HepG2 (cell line): ENCODE results near the gene SERTAD3. TPM values are rescaled to one million over a fixed set of nuclear protein-coding genes. Genes with fewer than 3 reads are reported as not detected.

ENCODE experiments used
- ATAC-seq: fragments of 200-7000 bp; cut with Tn5 transposase; 3 replicates; pipeline ENCODE4 v1.9.1; 2020; ENCODE audit warnings: mild to moderate bottlenecking, moderate library complexity
- BruUV-seq: library from RNA; stranded (reverse); fragments of 400-500 nt; replicated peaks from 2 replicates; lab custom pipeline; 2021; lab: Mats Ljungman, UMichigan
- CTCF ChIA-PET: fragments of 300-600 bp; formaldehyde crosslinking; extraction: SDS; loops from one replicate; lab custom pipeline; 2021; ENCODE audit warnings: low total read pairs, inconsistent platforms, low intra/inter-chr PET ratio; lab: Yijun Ruan, JAX
- POLR2A ChIA-PET: fragments of 350-600 bp; sonication (Branson Sonifier 250); formaldehyde crosslinking; loops from one replicate; lab custom pipeline; 2020; ENCODE audit warnings: antibody characterized with exemption, inconsistent platforms; lab: Yijun Ruan, JAX
- DNase-seq: peaks from one replicate; pipeline ENCODE4 v3.0.0-alpha.2; 2015; ENCODE audit warnings: low spot score
- FAIRE-seq: peaks from 3 replicates; lab custom pipeline; 2011; peaks lifted over from hg19 to GRCh38; lab: Jason Lieb, UNC
- H2AFZ ChIP-seq: one replicate; pipeline ENCODE4 v1.6.1; 2011; ENCODE audit warnings: low read length, inconsistent platforms
- H3K27ac ChIP-seq: fragments of 300-600 bp; 3 replicates; pipeline ENCODE4 v1.8.0; 2011; ENCODE audit warnings: mixed run types, mild to moderate bottlenecking, mixed read lengths, low read length, inconsistent platforms; ENCODE audit not compliant: insufficient read depth; ENCODE audit errors: extremely low read length
- H3K27me3 ChIP-seq, 2 experiments: fragments of 200-600 bp in 1 of 2; 2 replicates in 1 of 2; 3 replicates in 1 of 2; pipeline versions ENCODE4 v1.6.0 to v1.8.0; 2011; ENCODE audit warnings: low read length in 2 of 2, mild to moderate bottlenecking in 2 of 2, moderate library complexity in 2 of 2, inconsistent platforms in 1 of 2; ENCODE audit not compliant: insufficient read depth in 2 of 2, control insufficient read depth in 1 of 2
- H3K36me3 ChIP-seq, 2 experiments: fragments of 200-600 bp in 1 of 2; replicated peaks in 1 of 2; 2 replicates in 1 of 2; 3 replicates in 1 of 2; pipeline versions ENCODE4 v1.5.1 to v1.8.0; 2011; ENCODE audit warnings: low read length in 2 of 2, inconsistent platforms in 1 of 2; ENCODE audit not compliant: insufficient read depth in 2 of 2, control insufficient read depth in 1 of 2
- H3K4me1 ChIP-seq: 2 replicates; pipeline ENCODE4 v1.5.1; 2012; ENCODE audit warnings: low read length, inconsistent platforms; ENCODE audit not compliant: insufficient read depth
- H3K4me2 ChIP-seq: 2 replicates; pipeline ENCODE4 v1.6.0; 2011; ENCODE audit warnings: low read depth, low read length, inconsistent platforms
- H3K4me3 ChIP-seq, 3 experiments: fragments of 200-600 bp in 1 of 3; sonication (generic), shearing (Covaris generic) in 1 of 3; replicated peaks in 1 of 3; 2 replicates each; pipeline ENCODE4 v1.5.1; 2011 to 2016; ENCODE audit warnings: low read length in 3 of 3, inconsistent platforms in 2 of 3, low read depth in 2 of 3, mild to moderate bottlenecking in 2 of 3, control low read depth in 1 of 3, mixed read lengths in 1 of 3; ENCODE audit not compliant: insufficient read depth in 1 of 3
- H3K79me2 ChIP-seq: one replicate; pipeline ENCODE4 v1.6.1; 2011; ENCODE audit warnings: low read length, inconsistent platforms; ENCODE audit not compliant: insufficient read depth
- H3K9ac ChIP-seq: 2 replicates; pipeline ENCODE4 v1.6.0; 2011; ENCODE audit warnings: mild to moderate bottlenecking, low read depth, low read length, inconsistent platforms; ENCODE audit not compliant: insufficient read depth
- H3K9me3 ChIP-seq: 2 replicates; pipeline ENCODE4 v1.5.1; 2012; ENCODE audit warnings: mild to moderate bottlenecking, low read length
- H4K20me1 ChIP-seq: 2 replicates; pipeline ENCODE4 v1.6.0; 2011; ENCODE audit warnings: inconsistent platforms, mild to moderate bottlenecking, low read length, moderate library complexity; ENCODE audit not compliant: insufficient read depth
- CREB3 ChIP-seq: sonication (generic); formaldehyde crosslinking; IDR thresholded peaks from 2 replicates; pipeline ENCODE4 v1.5.0; 2020; ENCODE audit warnings: missing genetic modification reagents
- E2F5 ChIP-seq: sonication (generic); formaldehyde crosslinking; conservative IDR thresholded peaks from 2 replicates; pipeline ENCODE4 v1.4.0; 2020; ENCODE audit warnings: missing genetic modification reagents
- FOSL1 ChIP-seq: sonication (generic); formaldehyde crosslinking; IDR thresholded peaks from 2 replicates; pipeline ENCODE4 v1.9.0; 2021; ENCODE audit warnings: missing genetic modification reagents, borderline replicate concordance
- MTF1 ChIP-seq: sonication (generic); formaldehyde crosslinking; IDR thresholded peaks from 2 replicates; pipeline ENCODE4 v1.5.0; 2020; ENCODE audit warnings: missing genetic modification reagents
- MXI1 ChIP-seq: IDR thresholded peaks from 3 replicates; pipeline ENCODE4 v1.6.1; 2012; ENCODE audit warnings: low read depth, low read length, inconsistent platforms, borderline replicate concordance
- MYC ChIP-seq: sonication (generic); formaldehyde crosslinking; IDR thresholded peaks from 2 replicates; pipeline ENCODE4 v1.9.0; 2021; ENCODE audit warnings: missing genetic modification reagents, borderline replicate concordance
- NONO ChIP-seq, 2 experiments: fragments of 450-650 bp in 1 of 2; sonication (generic) in 1 of 2; formaldehyde crosslinking in 1 of 2; IDR thresholded peaks in 1 of 2; conservative IDR thresholded peaks in 1 of 2; 2 replicates each; pipeline versions ENCODE4 v1.6.1 to v1.8.0; 2017 to 2022; ENCODE audit warnings: mild to moderate bottlenecking in 1 of 2, missing genetic modification reagents in 1 of 2, moderate library complexity in 1 of 2
- NR2F1 ChIP-seq, 2 experiments: fragments of 450-650 bp in 1 of 2; formaldehyde crosslinking in 1 of 2; IDR thresholded peaks; 2 replicates each; pipeline versions ENCODE4 v1.5.0 to v1.6.1; 2016 to 2020; ENCODE audit warnings: mild to moderate bottlenecking in 1 of 2, missing compliant biosample characterization in 1 of 2, missing genetic modification reagents in 1 of 2, moderate library complexity in 1 of 2
- RFX5 ChIP-seq: IDR thresholded peaks from 2 replicates; pipeline ENCODE4 v1.6.1; 2011; ENCODE audit warnings: low read depth, low read length, improper control_type of control experiment
- TERF1 ChIP-seq: sonication (generic); formaldehyde crosslinking; IDR thresholded peaks from 2 replicates; pipeline ENCODE4 v1.8.0; 2022; ENCODE audit warnings: mild to moderate bottlenecking, missing genetic modification reagents, moderate library complexity
- ZBTB42 ChIP-seq: sonication (generic); formaldehyde crosslinking; IDR thresholded peaks from 2 replicates; pipeline ENCODE4 v1.5.0; 2020; ENCODE audit warnings: mild to moderate bottlenecking, missing genetic modification reagents
- ZNF331 ChIP-seq: sonication (generic); formaldehyde crosslinking; IDR thresholded peaks from 2 replicates; pipeline ENCODE4 v1.4.0; 2020; ENCODE audit warnings: missing genetic modification reagents
- ZNF430 ChIP-seq: sonication (generic); formaldehyde crosslinking; IDR thresholded peaks from 2 replicates; pipeline ENCODE4 v1.9.0; 2021; ENCODE audit warnings: mild to moderate bottlenecking, missing genetic modification reagents
- ZNF512B ChIP-seq: sonication (generic); formaldehyde crosslinking; IDR thresholded peaks from 2 replicates; pipeline ENCODE4 v1.5.1; 2020; ENCODE audit warnings: missing genetic modification reagents, mild to moderate bottlenecking, borderline replicate concordance
- ZNF597 ChIP-seq: sonication (generic); formaldehyde crosslinking; IDR thresholded peaks from 2 replicates; pipeline ENCODE4 v1.5.0; 2020; ENCODE audit warnings: missing genetic modification reagents
- ZNF720 ChIP-seq: sonication (generic); formaldehyde crosslinking; IDR thresholded peaks from 2 replicates; pipeline ENCODE4 v1.4.0; 2020; ENCODE audit warnings: missing genetic modification reagents
- ZNF775 ChIP-seq: sonication (generic); formaldehyde crosslinking; IDR thresholded peaks from 2 replicates; pipeline ENCODE4 v1.4.0; 2020; ENCODE audit warnings: missing genetic modification reagents, mild to moderate bottlenecking, moderate library complexity, borderline replicate concordance
- WGBS: methylation state at CpG from one replicate; pipeline ENCODE4 v1.1.6; 2017; ENCODE audit warnings: low lambda C conversion rate; 5-methylcytosine and 5-hydroxymethylcytosine counted together
- in situ Hi-C: cut with HindIII; loops from 2 replicates; pipeline ENCODE4 v1.10.0; 2017; ENCODE audit warnings: low pct_unique_long_range_greater_than_20kb; ENCODE audit not compliant: extremely low pct_ligation_motif_present
- intact Hi-C: fragments of 100-400 bp; cut with micrococcal nuclease; formaldehyde crosslinking; loops from one replicate; pipeline ENCODE4 v1.10.0; 2022; ENCODE audit not compliant: unreplicated experiment
- polyA plus RNA-seq, 8 experiments: library from polyadenylated mRNA; depleted of rRNA in 3 of 8; stranded (reverse) in 7 of 8; unstranded in 1 of 8; fragments of >200 nt; fragmentation: Illumina TruSeq in 4 of 8; extraction: Trizol in 4 of 8; gene quantifications; 2 replicates each; pipeline versions ENCODE4 v1.2.1 to v1.2.3, GENCODE V29; 2011 to 2016; ENCODE audit warnings: low read depth in 4 of 8, missing spikeins in 1 of 8, mixed read lengths in 1 of 8; ENCODE audit not compliant: insufficient read depth in 1 of 8
- total RNA-seq, 5 experiments: library from RNA; depleted of rRNA; stranded (reverse); fragments of >200 nt; fragmentation: Illumina TruSeq; extraction: Trizol; gene quantifications; 2 replicates each; pipeline ENCODE4 v1.2.3, GENCODE V29; 2016; ENCODE audit warnings: low read depth in 1 of 5

SERTAD3 gene
- total and polyA plus RNA-seq, 2 of the 13 experiments (the other 11 are each of a cell fraction or from before 2014, with no cell fraction given) = 9.6 to 16.9 TPM

GRCh38 chr19:40457048-40457447, 12.9 kb upstream of the SERTAD3 start:
- Histone ChIP-seq H3K4me3 (no peak overlapping the region), H3K9me3 (no peaks in the 10 kb centered on the region), H2AFZ (no peak overlapping the region), H3K79me2 (no peaks in the 10 kb centered on the region), H3K4me2 (no peak overlapping the region), H3K27ac (no peak overlapping the region), H3K36me3 (0 out of 5 replicates have a peak, but pooled peaks cover 0 to 2% of the 10 kb centered on the region in 2 experiments), H4K20me1 (no peaks in the 10 kb centered on the region), H3K9ac (no peak overlapping the region), H3K27me3 (no peaks in the 10 kb centered on the region), H3K4me1 (peaks cover 31% of the 10 kb centered on the region)
- ATAC-seq (no peak), FAIRE-seq (no peak), DNase-seq (no peak)
- intact Hi-C loops (no loop called here), in situ Hi-C loops (no loop called here)
- ChIA-PET POLR2A (no interaction called here), CTCF (no interaction called here)
- BruUV-seq = no TSS peak
- WGBS = 98% methylated on average over 5 of the region's 5 CpGs
- TF ChIP-seq NR2F1 (CRISPR knock-in tag; IDR thresholded peaks at IDR 0.05) (no peak), MYC (CRISPR knock-in tag) (no peak), RFX5 (no peak), CREB3 (CRISPR knock-in tag) (no peak), ZNF720 (CRISPR knock-in tag) (no peak), ZNF512B (CRISPR knock-in tag) (no peak), MXI1 (no peak), ZNF331 (no peak), E2F5 (CRISPR knock-in tag) (no peak), ZNF597 (CRISPR knock-in tag) (no peak), FOSL1 (no peak), ZNF775 (no peak), MTF1 (CRISPR knock-in tag) (no peak), TERF1 (CRISPR knock-in tag) (no peak), ZNF430 (CRISPR knock-in tag) (no peak), NONO (IDR thresholded peaks at IDR 0.05) (no peak), NONO (CRISPR knock-in tag; conservative IDR thresholded peaks at IDR 0.05) (no peak), ZBTB42 (CRISPR knock-in tag) (no peak)
